Peyer's patch (tissue), 4 donors: ENCODE results near the gene PFKL. TPM values are rescaled to one million over a fixed set of nuclear protein-coding genes. Genes with fewer than 3 reads are reported as not detected.
A peak's percentile ranks its signal among the peaks of the same experiment; 100 is the strongest.

Experiments
- DNase-seq, 3 donors: peaks; one replicate each; pipeline ENCODE4 v3.0.0-alpha.2; 2017 to 2019
- H3K27ac ChIP-seq, 4 donors: fragments of 200-600 bp; sonication (generic); one replicate each; pipeline ENCODE4 v1.5.1; 2016 to 2019
- H3K27me3 ChIP-seq, 2 donors: fragments of 200-600 bp; sonication (generic); one replicate each; pipeline ENCODE4 v1.5.1; 2019
- H3K36me3 ChIP-seq, 3 donors: fragments of 200-600 bp; sonication (generic); one replicate each; pipeline ENCODE4 v1.5.1; 2016 to 2019
- H3K4me1 ChIP-seq, 4 donors: fragments of 200-600 bp; sonication (generic); one replicate each; pipeline ENCODE4 v1.5.1; 2016 to 2019
- H3K4me3 ChIP-seq, 4 donors: fragments of 200-600 bp; sonication (generic); 1 replicate in 3 of 4; 2 replicates in 1 of 4; pipeline ENCODE4 v1.5.1; 2016 to 2019; ENCODE audit warnings: mild to moderate bottlenecking in 1 of 4
- H3K9me3 ChIP-seq, 4 donors: fragments of 200-600 bp; sonication (generic); one replicate each; pipeline ENCODE4 v1.5.1; 2016 to 2019; ENCODE audit warnings: mild to moderate bottlenecking in 1 of 4
- CTCF ChIP-seq, 6 experiments: fragments of 450-650 bp in 4 of 6; fragments of 200-600 bp in 2 of 6; sonication (generic) in 1 of 6; IDR thresholded peaks; one replicate each; pipeline ENCODE4 v1.5.1; 2017 to 2019; ENCODE audit warnings: antibody characterized with exemption in 6 of 6, mild to moderate bottlenecking in 3 of 6, moderate library complexity in 1 of 6
- POLR2A ChIP-seq, 2 donors: fragments of 450-650 bp; IDR thresholded peaks; one replicate each; pipeline ENCODE4 v1.5.1; 2017; ENCODE audit warnings: antibody characterized with exemption in 2 of 2, mild to moderate bottlenecking in 2 of 2, moderate library complexity in 2 of 2
- total RNA-seq, 4 donors: library from RNA; depleted of rRNA; stranded (reverse); fragments of >200 nt; gene quantifications; one replicate each; pipeline ENCODE4 v1.1.0, GENCODE V29; 2016

The PFKL gene
- total RNA-seq, 4 donors from 2014 or later: 192 to 404 (median 274) TPM

- no peaks in the 10 kb centered on the region for H3K27me3 ChIP-seq
- H3K27ac ChIP-seq: no peak overlapping the region
- no peaks in the 10 kb centered on the region for H3K9me3 ChIP-seq
- DNase-seq: no peak
- H3K36me3 ChIP-seq: no peaks in the 10 kb centered on the region
- H3K4me1 ChIP-seq: no peaks in the 10 kb centered on the region
- TF ChIP-seq POLR2A (IDR thresholded peaks at IDR 0.05) (no peak), CTCF (IDR thresholded peaks at IDR 0.05) (no peak)
- no peak overlapping the region for H3K4me3 ChIP-seq
These were observed 36.1 kb upstream of the PFKL start for GRCh38 chr21:44263768-44264167.

GRCh38 chr21:44265734-44266270 is 34.1 kb upstream of the PFKL start:
- Histone ChIP-seq H3K27ac (no peak overlapping the region), H3K36me3 (no peaks in the 10 kb centered on the region), H3K4me1 (no peaks in the 10 kb centered on the region), H3K4me3 (no peak overlapping the region), H3K9me3 (no peaks in the 10 kb centered on the region), H3K27me3 (no peaks in the 10 kb centered on the region)
- TF ChIP-seq POLR2A (IDR thresholded peaks at IDR 0.05): no peak
- TF ChIP-seq CTCF (IDR thresholded peaks at IDR 0.05): no peak
- no peak for DNase-seq

GRCh38 chr21:44267655-44268142 is 32.2 kb upstream of the PFKL start:
- Histone ChIP-seq H3K9me3 (no peaks in the 10 kb centered on the region), H3K4me1 (no peaks in the 10 kb centered on the region), H3K27ac (no peak overlapping the region), H3K4me3 (no peak overlapping the region), H3K36me3 (no peaks in the 10 kb centered on the region), H3K27me3 (no peaks in the 10 kb centered on the region)
- TF ChIP-seq POLR2A (IDR thresholded peaks at IDR 0.05) (no peak), CTCF (IDR thresholded peaks at IDR 0.05) (peak in 4 of 6 experiments; percentile 2 to 45 (median 30))
- peak in 2 of 3 donors; percentile 53 to 71 for DNase-seq

GRCh38 chr21:44269090-44269489 is 30.8 kb upstream of the PFKL start:
- no peaks in the 10 kb centered on the region for H3K9me3 ChIP-seq
- no peak for TF ChIP-seq CTCF (IDR thresholded peaks at IDR 0.05)
- H3K27ac ChIP-seq: no peak overlapping the region
- H3K27me3 ChIP-seq: no peaks in the 10 kb centered on the region
- no peaks in the 10 kb centered on the region for H3K4me1 ChIP-seq
- no peak for DNase-seq
- H3K4me3 ChIP-seq: no peak overlapping the region
- no peaks in the 10 kb centered on the region for H3K36me3 ChIP-seq

GRCh38 chr21:44271558-44272283 is 28.1 kb upstream of the PFKL start:
- Histone ChIP-seq H3K27me3 (no peaks in the 10 kb centered on the region), H3K4me1 (no peaks in the 10 kb centered on the region), H3K36me3 (no peaks in the 10 kb centered on the region), H3K27ac (no peak overlapping the region), H3K9me3 (no peaks in the 10 kb centered on the region), H3K4me3 (no peak overlapping the region)
- DNase-seq: no peak
- no peak for TF ChIP-seq CTCF (IDR thresholded peaks at IDR 0.05)
- no peak for TF ChIP-seq POLR2A (IDR thresholded peaks at IDR 0.05)
